GM12891 (cell line): ENCODE measurements around the gene PLK5.

Source experiments
- POLR2A ChIP-seq: IDR thresholded peaks from 2 replicates; pipeline ENCODE4 v1.6.1; 2011; ENCODE audit warnings: low read depth, low read length, control low read depth
- POLR2AphosphoS5 ChIP-seq: IDR thresholded peaks from 2 replicates; pipeline ENCODE4 v1.6.1; 2011; ENCODE audit warnings: low read depth, low read length, control low read depth
- TAF1 ChIP-seq: IDR thresholded peaks from 2 replicates; pipeline ENCODE4 v1.6.1; 2011; ENCODE audit warnings: low read depth, low read length, control low read depth

- TF ChIP-seq TAF1 (no peak), POLR2A (no peak), POLR2AphosphoS5 (no peak)
Measured at GRCh38 chr19:1567116-1567847, 43.4 kb downstream of the PLK5 start.
